ENCODE results near the gene HSPG2. TPM values are rescaled to one million over a fixed set of nuclear protein-coding genes. Genes with fewer than 3 reads are reported as not detected.

Gene HSPG2
- total and polyA plus RNA-seq, 9 of the 15 experiments (the other 6 are each of a cell fraction or from before 2014, with no cell fraction given) = 0.14 to 160 (median 15.7) TPM

DNA sequence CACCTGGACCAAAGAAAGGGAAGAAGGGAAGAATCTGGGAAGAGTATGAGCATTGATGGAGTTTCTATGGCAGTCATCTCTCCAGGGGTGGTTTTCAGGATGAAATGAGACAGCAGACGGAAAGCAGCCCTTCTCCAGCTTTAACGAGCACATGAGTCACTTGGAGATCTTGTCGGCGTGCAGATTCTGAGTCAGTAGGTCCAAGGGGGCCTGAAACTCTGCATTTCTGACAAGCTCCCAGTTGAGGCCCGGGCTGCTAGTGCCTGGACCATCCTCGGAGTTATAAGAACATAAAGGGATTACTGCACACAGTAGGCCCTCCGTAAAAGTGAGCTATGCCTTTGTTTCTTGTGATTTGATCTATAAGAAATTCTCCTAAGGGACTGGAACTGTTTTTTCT lies 17.6 kb downstream of the HSPG2 start (continued):
- TF ChIP-seq, protein P1, sequence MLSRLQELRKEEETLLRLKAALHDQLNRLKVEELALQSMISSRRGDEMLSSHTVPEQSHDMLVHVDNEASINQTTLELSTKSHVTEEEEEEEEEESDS (CRISPR knock-in tag; IDR thresholded peaks at IDR 0.05) = no peak
- no peak for TF ChIP-seq WHSC1 (IDR thresholded peaks at IDR 0.05; ENCODE audit: low read length)
- no peak for TF ChIP-seq GTF3C2 (IDR thresholded peaks at IDR 0.05; ENCODE audit: borderline replicate concordance, extremely low read depth, insufficient read length)
- no peak for TF ChIP-seq FOXP4 (CRISPR knock-in tag; IDR thresholded peaks at IDR 0.05; ENCODE audit: borderline replicate concordance)
- no peak for TF ChIP-seq MAZ (CRISPR knock-in tag; conservative IDR thresholded peaks at IDR 0.05 in 1 of 2, IDR thresholded peaks at IDR 0.05 in 1 of 2)
- no peak for TF ChIP-seq NCOR1 (IDR thresholded peaks at IDR 0.05)
- TF ChIP-seq JUNB (CRISPR knock-in tag; conservative IDR thresholded peaks at IDR 0.05) = no peak
- no peak for TF ChIP-seq ZNF586 (CRISPR knock-in tag; conservative IDR thresholded peaks at IDR 0.05)
- peak; percentile 44 for TF ChIP-seq NEUROD1 (IDR thresholded peaks at IDR 0.05; ENCODE audit: borderline replicate concordance, low read depth, low read length, partially characterized antibody)
- TF ChIP-seq EWSR1 (IDR thresholded peaks at IDR 0.05; ENCODE audit: borderline replicate concordance, low read depth, partially characterized antibody) = no peak
- no peak for TF ChIP-seq ZNF143 (CRISPR knock-in tag; IDR thresholded peaks at IDR 0.05)
- peak; percentile 18 for TF ChIP-seq PHF20 (IDR thresholded peaks at IDR 0.05; ENCODE audit: partially characterized antibody)
- TF ChIP-seq ILK (tag; IDR thresholded peaks at IDR 0.05; ENCODE audit: borderline replicate concordance, low read depth) = no peak
- no peak for TF ChIP-seq NUFIP1 (IDR thresholded peaks at IDR 0.05; ENCODE audit: partially characterized antibody)
- TF ChIP-seq JUN (IDR thresholded peaks at IDR 0.05; ENCODE audit: borderline replicate concordance, low read depth, low read length) = peak; percentile 91
- no peak for TF ChIP-seq JUN (CRISPR knock-in tag; IDR thresholded peaks at IDR 0.05; ENCODE audit: borderline replicate concordance)
- no peak for TF ChIP-seq PURB (CRISPR knock-in tag; IDR thresholded peaks at IDR 0.05; ENCODE audit: low read depth)
- no peak for TF ChIP-seq MCM2 (IDR thresholded peaks at IDR 0.05; ENCODE audit: low read depth)
- TF ChIP-seq, protein P2, sequence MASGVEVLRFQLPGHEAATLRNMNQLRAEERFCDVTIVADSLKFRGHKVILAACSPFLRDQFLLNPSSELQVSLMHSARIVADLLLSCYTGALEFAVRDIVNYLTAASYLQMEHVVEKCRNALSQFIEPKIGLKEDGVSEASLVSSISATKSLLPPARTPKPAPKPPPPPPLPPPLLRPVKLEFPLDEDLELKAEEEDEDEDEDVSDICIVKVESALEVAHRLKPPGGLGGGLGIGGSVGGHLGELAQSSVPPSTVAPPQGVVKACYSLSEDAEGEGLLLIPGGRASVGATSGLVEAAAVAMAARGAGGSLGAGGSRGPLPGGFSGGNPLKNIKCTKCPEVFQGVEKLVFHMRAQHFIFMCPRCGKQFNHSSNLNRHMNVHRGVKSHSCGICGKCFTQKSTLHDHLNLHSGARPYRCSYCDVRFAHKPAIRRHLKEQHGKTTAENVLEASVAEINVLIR (CRISPR knock-in tag; IDR thresholded peaks at IDR 0.05) = no peak
- no peak for TF ChIP-seq HDAC3 (IDR thresholded peaks at IDR 0.05; ENCODE audit: borderline replicate concordance, partially characterized antibody)
- TF ChIP-seq ZNF324 (CRISPR knock-in tag; IDR thresholded peaks at IDR 0.05) = no peak
- TF ChIP-seq NBN (IDR thresholded peaks at IDR 0.05; ENCODE audit: low read depth) = no peak
- 0 out of 2 replicates have a peak, but pooled peaks have one; percentile 15 for TF ChIP-seq CXXC5 (CRISPR knock-in tag; IDR thresholded peaks at IDR 0.05)
- TF ChIP-seq SRSF3 (IDR thresholded peaks at IDR 0.05; ENCODE audit: insufficient read depth, low read length) = no peak
- TF ChIP-seq MECOM (CRISPR knock-in tag; IDR thresholded peaks at IDR 0.05) = no peak
